CD4-positive, alpha-beta T cell treated with Interleukin-1 beta for 1 hour (primary cell): Measurements from ENCODE around the gene ST6GAL1.
"Not testable (repeated sequence)": the region's sequence is repeated elsewhere in the genome, so short reads cannot be mapped to it uniquely, and the experiment has no call there.

Source experiments
- DNase-seq, 2 donors: peaks; one replicate each; pipeline ENCODE4 v3.0.0-alpha.2; 2020 to 2022

The ST6GAL1 gene

DNA sequence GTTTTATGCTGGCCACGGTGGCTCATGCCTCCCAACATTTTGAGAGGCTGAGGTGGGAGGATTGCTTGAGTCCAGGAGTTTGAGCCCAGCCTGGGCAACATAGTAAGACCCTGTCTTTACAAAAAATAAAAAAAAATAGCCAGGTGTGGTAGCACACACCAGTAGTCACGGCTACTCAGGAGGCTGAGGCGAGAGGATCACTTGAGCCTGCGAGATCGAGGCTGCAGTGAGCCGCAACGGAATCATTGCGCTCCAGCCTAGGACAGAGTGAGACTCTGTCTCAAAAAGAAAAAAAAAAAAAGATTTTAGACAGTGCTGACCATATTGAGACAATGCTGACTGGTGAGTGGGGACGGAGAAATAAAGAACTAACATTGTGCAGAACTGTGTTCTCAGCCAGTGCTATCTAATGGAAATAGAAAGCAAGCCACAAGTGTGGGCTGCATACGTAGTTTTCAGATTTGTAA, 67.2 kb downstream of the ST6GAL1 start:
- DNase-seq, result no peak

DNA sequence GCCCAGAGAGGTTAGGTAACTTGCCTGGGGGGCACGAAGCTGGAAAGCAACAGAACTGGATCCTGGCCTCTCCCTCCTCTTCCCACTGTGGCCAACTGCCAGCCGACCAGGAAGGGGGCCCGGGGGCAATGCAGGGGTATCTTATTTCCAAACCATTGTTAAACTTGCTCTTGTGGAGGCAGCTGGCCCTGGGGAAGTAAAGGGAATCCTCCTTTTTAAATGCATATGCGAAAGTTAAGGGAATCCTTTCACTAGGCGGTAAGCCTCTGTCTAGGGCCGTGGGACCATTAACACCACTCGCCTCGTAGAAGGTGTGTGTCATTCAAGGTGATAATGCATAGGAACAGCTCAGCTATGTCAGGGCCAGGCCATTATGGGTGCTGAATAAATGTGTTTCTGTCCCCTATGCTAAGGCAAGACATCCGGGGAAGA, 68.6 kb downstream of the ST6GAL1 start:
- DNase-seq, result no peak

DNA sequence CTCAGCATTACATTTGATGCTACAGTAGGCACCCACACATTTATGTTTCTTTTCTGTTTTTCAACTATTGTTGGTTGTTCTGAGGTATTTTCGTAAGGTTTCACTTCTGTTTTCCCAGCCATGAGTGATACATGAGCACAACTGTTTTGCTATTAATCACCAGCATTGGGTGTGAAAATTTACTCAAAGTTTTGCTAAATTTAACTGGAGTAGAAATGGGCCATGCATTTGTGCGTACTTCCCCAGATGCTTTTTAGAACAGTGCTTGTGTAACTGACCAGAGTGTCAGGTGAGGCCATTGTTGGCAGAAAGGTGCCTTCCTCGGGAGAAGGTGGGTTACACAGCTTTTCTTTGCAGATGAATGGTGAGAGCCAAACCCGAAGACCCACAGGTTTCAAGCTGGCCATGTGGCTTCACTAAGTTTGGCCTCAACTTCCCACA, 70.4 kb downstream of the ST6GAL1 start:
- DNase-seq, result peak in 1 of 2 donors; percentile 47

DNA sequence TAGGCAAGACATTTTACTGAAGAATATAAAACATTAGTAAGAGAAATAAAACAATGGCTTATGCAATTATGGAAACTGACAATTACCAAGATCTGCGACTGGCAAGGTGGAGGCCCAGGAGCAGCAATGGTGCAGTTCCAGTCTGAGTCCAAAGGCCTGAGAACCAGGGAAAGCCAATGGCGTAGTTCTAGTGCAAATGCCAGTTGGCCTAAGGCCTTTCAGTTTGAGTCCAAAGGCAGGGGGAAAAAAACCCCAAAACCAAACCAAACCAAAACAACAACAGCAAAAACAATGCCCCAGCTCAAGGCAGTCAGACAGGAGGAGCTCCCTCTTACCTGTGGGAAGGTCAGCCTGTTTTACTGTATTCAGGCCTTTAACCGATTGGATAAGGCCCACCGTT, 72.6 kb downstream of the ST6GAL1 start:
- DNase-seq, result no peak

DNA sequence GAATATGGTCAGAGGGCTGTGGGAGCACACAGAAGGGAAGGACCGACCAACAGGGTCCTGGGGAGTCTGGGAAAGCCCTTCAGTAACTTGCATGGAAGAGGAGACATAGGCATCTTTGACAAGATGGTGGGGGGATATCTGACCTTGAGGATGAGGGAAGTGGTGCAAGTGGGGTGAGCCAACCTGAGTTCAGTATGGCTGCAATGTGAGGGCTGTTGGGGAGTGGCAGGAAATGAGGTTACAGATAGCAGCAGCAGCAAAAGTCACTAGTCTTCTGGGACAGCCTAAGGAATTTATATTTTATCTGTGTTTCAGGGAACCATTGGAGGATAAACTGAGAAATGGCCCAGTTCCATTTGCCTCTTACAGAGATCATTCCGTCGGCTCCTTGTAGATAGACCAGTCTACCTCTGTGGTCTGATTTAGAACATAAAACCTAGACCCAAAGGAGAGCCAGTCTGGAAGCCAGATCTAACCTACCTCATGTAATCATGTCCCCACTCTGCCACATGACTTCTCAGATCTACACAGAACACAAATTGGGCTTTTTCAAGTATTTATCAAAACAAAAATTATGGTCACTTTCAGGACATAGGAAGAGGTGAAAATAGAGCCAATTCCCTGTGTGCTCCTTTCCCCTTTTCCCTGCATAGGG, 75.6 kb downstream of the ST6GAL1 start:
- DNase-seq, result no peak

DNA sequence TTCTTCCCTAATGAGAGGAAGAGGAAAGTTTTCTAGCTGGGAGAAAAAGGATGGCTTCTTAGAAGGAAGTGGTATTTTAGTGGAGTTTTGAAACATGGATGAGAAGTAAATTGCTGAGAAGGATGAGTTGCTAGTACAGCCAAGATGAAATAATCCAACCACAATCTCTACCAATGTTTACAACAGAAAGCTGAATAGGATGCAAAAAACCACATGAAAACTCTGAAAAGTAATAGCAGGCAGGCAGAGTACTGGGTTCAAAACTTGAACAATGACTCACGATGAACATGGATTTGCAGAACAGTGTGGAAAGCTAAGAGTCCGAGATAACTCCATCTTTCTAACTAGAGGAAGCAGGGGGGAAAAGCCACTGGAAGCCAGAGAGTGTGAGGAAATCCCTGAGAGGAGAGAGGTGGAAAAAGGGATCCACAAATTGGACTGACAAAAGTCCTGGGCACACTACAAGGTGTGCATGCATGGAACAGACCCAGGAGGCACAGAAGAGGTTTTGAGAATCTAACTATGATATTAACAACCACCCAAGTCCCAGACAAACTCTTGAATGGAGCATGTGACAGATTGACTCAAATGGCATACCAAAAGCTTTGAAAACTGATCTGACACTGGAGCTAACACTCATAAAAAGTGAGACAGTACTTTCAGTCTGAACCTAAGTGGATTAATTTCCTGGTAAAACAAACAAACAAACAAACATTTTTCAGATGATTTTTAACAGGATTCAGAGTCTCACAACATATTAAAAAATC, 76.7 kb downstream of the ST6GAL1 start:
- DNase-seq, result peak in 1 of 2 donors; percentile 25

DNA sequence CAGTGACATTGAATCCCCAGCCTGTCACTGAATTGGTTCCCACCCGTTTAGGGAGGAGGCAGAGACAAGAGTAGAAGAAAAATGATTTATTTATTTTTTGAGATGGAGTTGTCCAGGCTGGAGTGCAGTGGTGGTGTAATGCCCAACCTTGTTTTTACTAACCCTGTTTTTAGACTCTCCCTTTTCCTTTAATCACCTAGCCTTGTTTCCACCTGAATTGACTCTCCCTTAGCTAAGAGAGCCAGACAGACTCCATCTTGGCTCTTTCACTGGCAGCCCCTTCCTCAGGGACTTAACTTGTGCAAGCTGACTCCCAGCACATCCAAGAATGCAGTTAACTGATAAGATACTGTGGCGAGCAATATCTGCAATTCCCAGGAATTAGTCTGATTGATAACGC, 80.1 kb downstream of the ST6GAL1 start:
- not testable (repeated sequence) for DNase-seq

DNA sequence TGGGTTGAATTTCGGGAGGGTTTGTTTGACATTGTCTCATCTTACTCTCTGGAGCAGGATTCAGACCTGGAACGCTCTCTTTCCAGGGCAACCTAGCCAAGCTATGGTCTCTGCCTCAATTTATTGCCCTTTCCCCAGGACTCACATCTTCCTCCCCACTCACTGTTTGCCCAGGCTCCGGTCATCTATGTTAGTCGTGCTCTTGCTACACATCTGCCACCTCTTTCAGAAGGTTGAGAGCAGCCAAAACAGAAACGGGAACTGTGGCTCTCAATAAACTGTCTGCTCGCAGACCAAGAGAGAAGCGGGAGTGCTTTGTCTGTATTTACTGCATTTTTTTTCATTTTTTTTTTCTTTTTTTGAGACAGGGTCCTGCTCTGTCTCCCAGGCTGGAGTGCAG, 81.6 kb downstream of the ST6GAL1 start:
- peak in 1 of 2 donors; percentile 49 for DNase-seq

DNA sequence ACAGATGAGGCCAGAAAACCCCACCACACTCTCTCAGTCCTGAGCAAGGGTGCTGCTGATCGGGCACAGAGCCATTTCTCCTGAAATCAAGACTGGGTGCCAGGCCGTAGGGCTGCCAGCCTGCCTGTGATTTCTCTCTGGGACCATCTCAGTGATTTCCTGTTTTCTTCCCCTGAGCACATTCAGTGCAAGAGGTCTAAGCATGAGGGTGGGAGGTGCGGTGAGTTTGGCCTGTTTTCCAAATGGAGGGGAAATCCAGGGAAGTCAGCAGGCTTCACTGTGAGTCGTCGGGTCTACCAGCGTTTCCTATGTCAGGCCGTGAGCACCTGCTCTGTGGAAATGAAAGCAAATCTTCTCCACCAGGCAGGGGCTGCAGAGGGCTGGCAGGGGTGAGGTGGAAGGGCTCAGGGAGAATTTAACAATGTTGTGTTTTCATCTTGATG, 82.3 kb downstream of the ST6GAL1 start:
- DNase-seq, result peak; percentile 46 to 61

DNA sequence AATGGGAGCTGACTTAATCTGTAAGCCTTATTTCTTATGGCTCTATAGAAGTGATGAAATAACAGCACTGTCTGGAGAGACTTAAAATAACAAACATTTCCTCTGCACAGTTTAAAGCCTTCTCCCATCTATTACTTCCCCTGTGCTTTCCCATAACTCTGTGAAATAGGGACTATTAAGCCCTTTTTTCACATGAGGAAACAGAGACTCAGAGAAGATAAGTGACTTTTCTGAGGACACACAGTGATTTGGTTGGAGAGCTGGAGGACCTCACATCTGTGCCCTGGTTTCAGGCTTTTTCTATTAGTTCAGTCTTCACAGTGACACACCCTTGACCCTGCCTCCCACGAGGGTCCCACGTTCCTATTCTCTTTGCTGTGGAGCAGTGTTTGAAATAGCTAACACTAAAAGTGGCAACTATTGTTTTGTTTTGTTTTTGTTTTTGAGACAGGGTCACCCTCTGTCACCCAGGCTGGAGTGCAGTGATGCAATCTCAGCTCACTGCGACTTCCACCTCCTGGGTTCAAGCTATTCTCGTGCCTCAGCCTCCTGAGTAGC, 82.9 kb downstream of the ST6GAL1 start:
- DNase-seq, result no peak

DNA sequence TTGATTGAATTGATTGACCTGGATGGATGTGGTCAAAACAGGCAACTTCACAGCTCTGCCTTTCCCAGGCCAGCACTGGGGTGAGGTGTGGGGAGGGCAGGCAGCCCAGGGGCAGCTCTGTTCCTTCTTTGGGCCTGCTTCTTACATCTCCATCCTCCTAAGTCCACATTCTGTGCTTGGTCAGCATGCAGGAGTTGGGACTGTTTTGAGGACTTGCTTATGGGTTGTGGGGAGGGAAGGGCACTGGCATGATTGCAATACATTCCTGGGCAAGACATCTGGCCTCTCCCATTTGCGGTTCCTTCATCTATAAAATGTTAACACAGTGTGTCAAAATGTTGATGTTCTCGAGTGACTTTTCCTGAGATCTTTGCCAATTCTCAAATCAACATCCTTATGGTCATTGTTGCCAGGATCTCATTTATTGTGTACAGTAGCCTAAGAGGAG, 84.1 kb downstream of the ST6GAL1 start:
- no peak for DNase-seq

DNA sequence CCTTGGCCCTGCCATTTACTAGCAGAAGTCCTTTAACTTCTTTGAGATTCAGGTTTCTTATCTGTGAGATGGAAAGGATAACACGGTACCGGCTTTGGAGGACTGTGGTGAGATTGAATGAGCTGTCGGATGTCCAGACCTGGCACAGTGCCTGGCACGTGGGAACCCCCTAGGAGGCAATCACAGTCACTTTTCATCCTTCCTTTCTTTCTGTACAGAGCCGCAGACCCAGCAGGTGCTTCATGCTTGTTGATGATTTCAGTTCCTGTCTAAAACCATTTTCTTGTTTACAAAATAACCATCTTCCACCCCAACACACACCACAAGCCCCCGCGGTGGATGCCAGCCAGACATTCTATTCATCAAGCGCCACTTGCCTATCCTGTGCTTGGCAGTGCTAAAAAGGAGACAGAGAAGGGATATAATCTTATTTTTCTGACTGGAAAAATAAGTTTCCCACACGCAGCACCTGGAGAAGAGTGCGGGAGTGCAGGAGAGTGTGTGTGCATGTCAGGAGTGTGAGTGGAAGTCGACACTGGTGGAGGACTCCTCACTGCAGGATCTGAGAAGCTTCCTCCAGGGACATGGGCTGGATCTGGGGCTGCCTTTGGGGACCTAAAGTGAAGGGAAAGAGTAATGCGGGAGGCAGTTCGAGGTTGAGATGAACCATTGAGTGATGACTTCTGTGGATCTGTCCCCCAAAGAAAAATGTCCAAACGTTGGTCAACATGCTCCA, 85.7 kb downstream of the ST6GAL1 start:
- DNase-seq, result peak in 1 of 2 donors; percentile 71

DNA sequence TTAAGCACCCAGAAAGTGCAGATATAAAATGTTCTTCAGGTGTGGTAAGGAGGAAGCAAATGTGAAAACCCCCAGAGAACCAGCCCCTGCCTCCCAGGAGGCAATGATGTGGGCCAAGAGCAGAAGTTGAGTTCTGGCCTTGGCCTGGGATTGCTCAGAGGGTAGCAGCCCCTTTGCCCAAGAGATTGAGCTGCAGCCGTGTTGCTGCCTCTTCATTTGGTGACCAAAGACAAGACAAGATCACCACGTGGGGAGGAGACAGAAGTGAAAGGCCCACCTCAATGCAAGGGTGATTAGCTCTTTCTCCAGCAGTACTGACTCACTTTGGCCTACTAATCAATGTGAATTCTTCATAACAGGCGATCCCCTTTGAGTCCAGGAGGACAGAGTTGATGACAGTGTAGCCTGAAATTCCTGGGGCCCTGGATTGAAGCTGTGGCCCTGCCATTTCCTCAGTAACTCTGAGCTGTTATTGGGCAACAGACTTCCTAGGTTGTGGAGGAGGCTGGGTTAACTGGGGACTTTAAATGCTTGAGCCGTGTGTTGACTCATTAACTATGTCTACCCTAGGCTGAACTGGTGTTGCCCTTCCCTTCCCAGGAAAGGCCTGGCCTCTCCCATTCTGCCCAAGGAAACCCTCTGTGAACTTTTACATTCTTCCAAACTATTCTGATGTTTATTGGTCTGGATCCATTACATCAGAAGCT, 86.5 kb downstream of the ST6GAL1 start:
- no peak for DNase-seq

DNA sequence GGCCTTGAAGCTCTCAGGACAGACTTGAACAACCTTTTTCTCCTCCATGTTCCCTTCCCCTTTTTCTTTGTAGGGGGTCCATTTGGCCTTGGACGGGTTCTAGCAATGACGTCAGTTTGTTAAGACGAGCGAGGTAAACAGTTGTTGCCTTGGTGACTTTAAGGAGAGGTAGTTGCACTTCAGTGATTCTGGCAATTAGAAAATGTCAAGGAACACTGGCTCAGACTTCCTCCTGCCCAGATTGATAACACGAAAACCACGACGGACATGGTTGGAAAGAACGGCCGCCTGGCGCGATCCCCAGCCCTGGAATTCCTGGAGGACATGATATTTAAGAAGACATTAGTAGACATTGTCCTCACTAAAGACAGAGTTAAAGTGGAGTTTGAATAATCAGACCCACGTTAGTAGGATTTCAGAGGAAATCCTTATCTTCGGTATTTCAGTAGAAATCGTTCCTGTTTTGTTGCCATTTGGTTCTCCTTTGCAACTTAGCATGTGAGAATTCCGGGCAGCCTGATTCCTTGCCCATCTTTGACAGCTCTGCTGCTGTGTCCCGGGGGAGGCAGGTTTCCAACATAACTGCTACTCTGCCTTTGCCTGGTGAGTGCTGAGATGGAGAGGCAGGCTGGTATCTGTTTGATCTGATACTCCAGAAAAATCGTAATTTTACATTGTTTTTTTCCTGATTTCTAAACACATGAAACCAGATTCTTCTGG, 87.3 kb downstream of the ST6GAL1 start:
- DNase-seq, result no peak

DNA sequence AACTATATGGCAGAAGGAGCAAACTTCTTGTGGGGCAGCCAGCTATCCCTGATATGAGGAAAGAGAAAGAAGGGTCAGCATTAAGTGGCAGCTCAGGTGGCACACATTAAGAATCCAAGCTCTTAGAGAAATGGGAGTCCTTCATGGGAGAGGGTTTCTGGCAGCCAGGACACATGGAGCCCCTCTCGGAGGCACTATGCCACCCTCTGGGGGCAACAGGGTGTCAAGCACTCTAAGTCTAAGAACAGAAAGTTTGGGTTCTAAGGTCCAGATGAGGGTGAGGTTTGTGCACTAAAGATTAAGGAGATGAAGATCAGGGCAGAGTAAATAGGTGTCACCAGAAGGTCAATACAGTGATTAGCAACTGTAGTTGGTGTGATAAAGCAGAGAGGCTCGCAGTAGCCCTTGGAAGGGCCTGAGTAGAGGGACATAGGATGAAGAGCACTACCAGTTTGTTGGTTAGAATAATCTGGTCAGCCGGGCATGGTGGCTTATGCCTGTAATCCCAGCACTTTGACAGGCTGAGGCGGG, 89.3 kb downstream of the ST6GAL1 start:
- DNase-seq, result no peak

DNA sequence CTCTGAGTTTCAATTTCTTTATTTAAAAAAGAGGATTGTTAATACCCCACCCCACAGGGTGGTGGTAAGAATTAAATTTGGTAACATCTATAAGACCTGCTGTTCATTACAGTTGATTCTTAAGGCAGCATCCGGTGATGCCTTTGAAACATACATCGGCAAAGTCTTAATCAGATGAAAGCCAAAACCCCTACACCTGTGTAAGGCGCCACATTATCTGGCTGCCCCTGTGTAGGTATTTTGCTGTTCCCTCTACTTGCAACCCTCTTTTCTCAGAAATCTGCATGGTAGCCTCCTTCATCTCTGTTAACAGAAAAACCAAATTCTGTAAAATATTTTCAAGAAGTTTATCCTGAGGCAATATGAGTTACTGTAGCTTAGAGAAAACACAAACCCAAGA, 90.0 kb downstream of the ST6GAL1 start:
- peak in 1 of 2 donors; percentile 38 for DNase-seq

DNA sequence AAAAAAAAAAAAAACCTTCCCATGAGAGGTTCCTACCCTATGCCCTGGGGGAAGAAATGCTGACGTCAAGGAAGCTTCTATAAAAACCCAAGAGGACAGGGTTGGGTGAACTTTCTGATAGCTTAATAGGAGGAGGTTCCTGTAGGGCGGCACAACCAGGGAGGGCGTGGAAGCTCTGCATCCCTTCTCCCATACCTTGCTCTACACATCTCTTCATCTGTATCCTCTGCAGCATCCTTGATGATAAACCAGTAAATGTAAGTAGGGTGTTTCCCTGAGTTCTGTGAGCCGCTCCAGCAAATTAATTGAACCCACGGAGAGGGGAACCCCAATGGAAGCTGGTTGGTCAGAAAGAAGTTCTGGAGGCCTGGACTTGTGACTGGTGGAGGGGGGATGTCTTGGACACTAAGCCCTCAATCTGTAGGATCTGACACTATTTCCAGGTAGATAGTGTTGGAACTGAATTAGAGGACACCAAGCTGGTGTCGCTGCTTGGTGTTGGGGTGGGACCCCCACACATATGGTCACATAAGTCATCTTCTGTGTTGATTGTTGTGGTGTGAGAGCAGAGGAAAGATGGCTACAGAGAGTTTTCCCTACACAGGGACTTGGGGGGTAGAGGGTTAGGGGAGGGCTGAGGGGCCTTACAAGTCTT, 91.5 kb downstream of the ST6GAL1 start:
- peak in 1 of 2 donors; percentile 56 for DNase-seq

DNA sequence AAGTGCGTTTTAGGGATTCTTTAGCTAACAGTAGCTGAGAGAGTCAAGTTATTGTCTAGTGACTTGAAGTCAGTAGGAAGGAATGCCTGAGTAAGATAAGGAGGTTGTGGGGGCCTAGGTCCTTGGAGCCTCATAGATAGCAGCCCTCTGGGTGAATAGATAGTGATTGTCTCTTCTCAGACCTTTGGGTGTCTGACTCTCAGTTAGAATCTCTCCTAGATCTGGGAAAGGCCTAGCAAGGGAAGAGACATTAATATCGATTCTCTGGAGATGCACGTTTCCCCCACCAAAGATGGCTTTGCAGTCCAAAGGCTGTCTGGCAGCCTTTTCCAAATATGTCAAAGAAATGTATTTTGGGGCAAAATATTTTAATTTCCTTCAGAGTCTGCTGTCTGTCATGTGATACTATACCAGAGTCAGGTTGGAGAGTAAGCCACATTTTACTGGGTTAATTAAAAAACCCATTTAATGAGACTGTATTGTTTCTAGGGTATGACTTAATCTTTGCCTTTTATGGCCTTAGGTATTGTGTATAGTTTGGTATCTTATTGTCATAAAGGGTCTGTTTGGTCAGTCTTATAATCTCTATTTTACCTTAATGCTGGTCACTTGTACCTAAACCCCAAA, 92.2 kb downstream of the ST6GAL1 start:
- no peak for DNase-seq

DNA sequence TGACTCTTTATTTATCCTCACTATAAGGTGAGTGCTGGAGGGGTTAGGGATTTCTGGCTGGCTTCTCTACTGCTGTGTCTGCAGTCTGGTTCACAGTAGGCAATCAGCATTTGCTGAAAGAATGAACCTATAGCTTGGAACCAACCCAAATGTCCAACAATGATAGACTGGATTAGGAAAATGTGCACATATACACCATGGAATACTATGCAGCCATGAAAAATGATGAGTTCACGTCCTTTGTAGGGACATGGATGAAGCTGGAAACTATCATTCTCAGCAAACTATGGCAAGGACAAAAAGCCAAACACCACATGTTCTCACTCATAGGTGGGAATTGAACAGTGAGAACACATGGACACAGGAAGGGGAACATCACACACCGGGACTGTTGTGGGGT, 93.0 kb downstream of the ST6GAL1 start:
- not testable (repeated sequence) for DNase-seq

DNA sequence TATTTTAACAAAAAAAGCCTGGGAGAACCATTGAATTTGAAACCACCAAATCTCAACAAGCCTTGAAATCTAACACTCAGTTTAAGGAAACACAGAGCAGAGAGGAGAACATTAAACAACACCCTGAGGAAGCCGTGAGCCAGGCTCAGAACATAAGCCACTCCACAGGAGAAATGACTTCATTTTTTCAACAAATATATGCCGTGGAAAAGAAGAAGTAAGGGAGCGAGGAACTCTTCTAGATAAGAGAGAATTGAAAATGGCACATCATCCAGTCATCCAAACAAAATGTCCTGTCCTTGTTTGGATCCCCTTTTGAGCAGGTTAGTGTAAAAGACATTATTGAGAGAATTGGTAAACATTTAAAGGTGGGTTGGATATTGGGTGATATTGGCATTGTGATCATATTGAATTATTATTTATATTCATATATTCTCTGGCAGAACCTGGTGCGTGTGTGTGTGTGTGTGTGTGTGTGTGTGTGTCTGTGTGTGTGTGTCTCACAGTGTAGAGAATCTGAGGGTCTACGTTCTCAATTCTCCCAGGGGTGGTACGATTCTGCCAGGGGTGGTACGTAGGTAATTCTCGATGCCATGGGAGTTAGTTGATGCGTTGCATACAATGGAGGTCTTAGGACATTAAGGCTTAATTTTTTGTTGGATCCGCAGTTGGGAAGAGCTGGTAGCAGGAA, 94.4 kb downstream of the ST6GAL1 start:
- DNase-seq, result no peak
